Adipocyte (in vitro differentiated cells): ENCODE measurements around the gene DNM1.
A peak's percentile ranks its signal among the peaks of the same experiment; 100 is the strongest.

Experiments
- DNase-seq: peaks from one replicate; pipeline ENCODE4 v3.0.0-alpha.2; 2015; ENCODE audit warnings: low read depth
- H3K27me3 ChIP-seq: replicated peaks from 2 replicates; pipeline ENCODE4 v1.7.0; 2013; ENCODE audit warnings: mild to moderate bottlenecking, low read length, moderate library complexity; ENCODE audit not compliant: control insufficient read depth, insufficient read depth
- H3K36me3 ChIP-seq: 2 replicates; pipeline ENCODE4 v1.7.0; 2013; ENCODE audit warnings: low read length, mild to moderate bottlenecking, moderate library complexity; ENCODE audit not compliant: control insufficient read depth, insufficient read depth, severe bottlenecking
- H3K4me1 ChIP-seq: 2 replicates; pipeline ENCODE4 v1.7.0; 2013; ENCODE audit warnings: mild to moderate bottlenecking, low read length, moderate library complexity; ENCODE audit not compliant: control insufficient read depth, insufficient read depth
- H3K4me3 ChIP-seq: 2 replicates; pipeline ENCODE4 v1.7.0; 2013; ENCODE audit warnings: mild to moderate bottlenecking, low read length, moderate library complexity
- H3K9ac ChIP-seq: 2 replicates; pipeline ENCODE4 v1.7.0; 2013; ENCODE audit warnings: mild to moderate bottlenecking, low read length, moderate library complexity
- H3K9me3 ChIP-seq: 2 replicates; pipeline ENCODE4 v1.7.0; 2013; ENCODE audit warnings: mild to moderate bottlenecking, low read length, moderate library complexity; ENCODE audit not compliant: control insufficient read depth

The DNM1 gene

GRCh38 chr9:128249908-128250838 is 47.0 kb downstream of the DNM1 start:
- Histone ChIP-seq H3K4me1 (peaks cover 7% of the 10 kb centered on the region), H3K27me3 (no peaks in the 10 kb centered on the region), H3K9ac (no peak overlapping the region), H3K36me3 (no peaks in the 10 kb centered on the region), H3K9me3 (no peaks in the 10 kb centered on the region), H3K4me3 (no peak overlapping the region)
- peak; percentile 88 for DNase-seq

GRCh38 chr9:128250839-128251731 is 47.9 kb downstream of the DNM1 start:
- no peaks in the 10 kb centered on the region for H3K4me1 ChIP-seq
- DNase-seq, result no peak
- H3K4me3 ChIP-seq, result no peak overlapping the region

GRCh38 chr9:128251732-128252100 is 48.5 kb downstream of the DNM1 start:
- no peaks in the 10 kb centered on the region for H3K4me1 ChIP-seq
- no peaks in the 10 kb centered on the region for H3K27me3 ChIP-seq
- no peak overlapping the region for H3K4me3 ChIP-seq
- no peak overlapping the region for H3K9ac ChIP-seq
- H3K36me3 ChIP-seq, result peaks cover 2% of the 10 kb centered on the region
- DNase-seq, result peak; percentile 12
- H3K9me3 ChIP-seq, result no peaks in the 10 kb centered on the region

More at GRCh38 chr9:128250839-128251731, 47.9 kb downstream of the DNM1 start:
- Histone ChIP-seq H3K9ac (no peak overlapping the region), H3K27me3 (no peaks in the 10 kb centered on the region), H3K9me3 (no peaks in the 10 kb centered on the region), H3K36me3 (no peaks in the 10 kb centered on the region)

- H3K4me3 ChIP-seq, result no peak overlapping the region
- no peaks in the 10 kb centered on the region for H3K4me1 ChIP-seq
- H3K9me3 ChIP-seq, result no peaks in the 10 kb centered on the region
- no peak for DNase-seq
- H3K36me3 ChIP-seq, result peaks cover 10% of the 10 kb centered on the region
- H3K27me3 ChIP-seq, result no peaks in the 10 kb centered on the region
- no peak overlapping the region for H3K9ac ChIP-seq
Observed at GRCh38 chr9:128252317-128253139, 49.3 kb downstream of the DNM1 start.

- Histone ChIP-seq H3K27me3 (no peaks in the 10 kb centered on the region), H3K9me3 (no peaks in the 10 kb centered on the region), H3K9ac (no peak overlapping the region), H3K4me3 (no peak overlapping the region), H3K4me1 (no peaks in the 10 kb centered on the region), H3K36me3 (peaks cover 19% of the 10 kb centered on the region)
- no peak for DNase-seq
Observed at GRCh38 chr9:128253140-128253990, 50.2 kb downstream of the DNM1 start.

GRCh38 chr9:128253991-128254346 is 50.8 kb downstream of the DNM1 start:
- peaks cover 25% of the 10 kb centered on the region for H3K36me3 ChIP-seq
- H3K4me1 ChIP-seq, result no peaks in the 10 kb centered on the region
- no peak for DNase-seq
- no peaks in the 10 kb centered on the region for H3K9me3 ChIP-seq
- H3K9ac ChIP-seq, result no peak overlapping the region
- no peak overlapping the region for H3K4me3 ChIP-seq
- H3K27me3 ChIP-seq, result no peaks in the 10 kb centered on the region

- Histone ChIP-seq H3K27me3 (no peaks in the 10 kb centered on the region), H3K4me1 (no peaks in the 10 kb centered on the region)
- DNase-seq, result no peak
Observed at GRCh38 chr9:128254362-128254761, 51.2 kb downstream of the DNM1 start.

GRCh38 chr9:128254855-128255759 is 51.9 kb downstream of the DNM1 start:
- peak; percentile 85 for DNase-seq
- Histone ChIP-seq H3K4me3 (no peak overlapping the region), H3K27me3 (no peaks in the 10 kb centered on the region), H3K36me3 (peaks cover 36% of the 10 kb centered on the region), H3K9ac (no peak overlapping the region), H3K9me3 (no peaks in the 10 kb centered on the region), H3K4me1 (no peaks in the 10 kb centered on the region)

More at GRCh38 chr9:128254362-128254761, 51.2 kb downstream of the DNM1 start:
- Histone ChIP-seq H3K9me3 (no peaks in the 10 kb centered on the region), H3K36me3 (peaks cover 29% of the 10 kb centered on the region), H3K4me3 (no peak overlapping the region), H3K9ac (no peak overlapping the region)

- DNase-seq, result no peak
- H3K36me3 ChIP-seq, result peaks cover 57% of the 10 kb centered on the region
- no peak overlapping the region for H3K9ac ChIP-seq
- H3K27me3 ChIP-seq, result no peaks in the 10 kb centered on the region
- H3K4me3 ChIP-seq, result no peak overlapping the region
- no peaks in the 10 kb centered on the region for H3K9me3 ChIP-seq
- H3K4me1 ChIP-seq, result peaks cover 2% of the 10 kb centered on the region
Observed at GRCh38 chr9:128257086-128257825, 54.1 kb downstream of the DNM1 start.
